ENCODE measurements around the gene ZNF853. TPM values are rescaled to one million over a fixed set of nuclear protein-coding genes. Genes with fewer than 3 reads are reported as not detected.
"Not testable (repeated sequence)": the region's sequence is repeated elsewhere in the genome, so short reads cannot be mapped to it uniquely, and the experiment has no call there.

The ZNF853 gene
- under 1 TPM; 0.22 to 0.48 TPM for total RNA-seq

DNA sequence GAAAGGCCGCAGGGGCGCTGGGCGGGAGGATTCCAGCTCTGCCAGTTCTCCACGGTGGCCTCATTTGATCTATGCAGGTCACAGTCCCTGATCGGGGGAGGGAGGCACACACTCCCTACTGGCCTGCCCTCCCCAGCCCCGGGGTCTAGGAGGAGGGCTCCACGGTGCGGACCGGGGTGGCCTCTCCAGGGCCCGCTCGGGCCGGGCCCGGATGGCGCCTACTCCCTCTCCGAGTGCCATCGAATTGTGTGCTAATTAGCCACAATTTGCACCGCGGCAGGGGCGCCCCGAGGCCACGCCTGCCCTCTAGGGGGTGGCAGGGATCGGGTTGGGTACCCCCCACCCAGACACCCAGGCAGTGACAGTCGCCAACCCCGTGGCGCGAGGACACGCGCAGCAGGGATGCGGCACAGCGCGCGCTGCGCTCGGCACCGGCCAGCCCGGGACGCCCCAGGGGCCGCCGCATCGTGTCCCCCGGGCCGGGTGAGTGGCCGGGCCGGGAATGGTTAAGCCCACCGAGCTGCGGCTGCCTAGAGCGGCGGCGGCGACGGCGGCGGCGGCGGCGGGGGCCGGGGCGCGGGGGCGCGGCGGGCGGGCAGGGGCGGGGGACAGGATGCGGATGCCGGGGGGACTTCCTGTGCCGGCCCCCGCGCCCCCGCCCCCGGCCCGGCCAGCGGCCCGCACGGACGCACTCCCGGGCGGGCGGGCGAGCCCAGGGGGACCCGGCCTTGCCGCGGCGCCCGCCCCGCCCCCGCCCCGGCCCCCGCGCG is at the start of gene ZNF853:
Gene ZNF853, plus strand, starts transcription at position 658 of the 770 bp plus-strand sequence. CDS start 565 bp downstream, outside the sequence.
- ATAC-seq (replicated peaks) = peak; percentile 33
- H3K4me3 Mint-ChIP-seq = peak within 1 kb of the TSS; percentile 71
- H3K27me3 Mint-ChIP-seq = peaks cover 10% of the 10 kb centered on the region
- H3K9me3 Mint-ChIP-seq = no peaks in the 10 kb centered on the region
- H3K4me1 Mint-ChIP-seq = peaks cover 8% of the 10 kb centered on the region
- no peak within 1 kb of the TSS for H3K27ac Mint-ChIP-seq
- H3K36me3 Mint-ChIP-seq (ENCODE audit: low read depth) = no peaks in the 10 kb centered on the region

GRCh38 chr7:6565655-6566054 is 49.8 kb upstream of the ZNF853 start:
- H3K27me3 Mint-ChIP-seq = no peaks in the 10 kb centered on the region
- H3K27ac Mint-ChIP-seq = no peak overlapping the region
- no peak overlapping the region for H3K4me3 Mint-ChIP-seq
- ATAC-seq (replicated peaks) = no peak
- no peaks in the 10 kb centered on the region for H3K9me3 Mint-ChIP-seq
- no peaks in the 10 kb centered on the region for H3K4me1 Mint-ChIP-seq
- no peaks in the 10 kb centered on the region for H3K36me3 Mint-ChIP-seq (ENCODE audit: low read depth)

DNA sequence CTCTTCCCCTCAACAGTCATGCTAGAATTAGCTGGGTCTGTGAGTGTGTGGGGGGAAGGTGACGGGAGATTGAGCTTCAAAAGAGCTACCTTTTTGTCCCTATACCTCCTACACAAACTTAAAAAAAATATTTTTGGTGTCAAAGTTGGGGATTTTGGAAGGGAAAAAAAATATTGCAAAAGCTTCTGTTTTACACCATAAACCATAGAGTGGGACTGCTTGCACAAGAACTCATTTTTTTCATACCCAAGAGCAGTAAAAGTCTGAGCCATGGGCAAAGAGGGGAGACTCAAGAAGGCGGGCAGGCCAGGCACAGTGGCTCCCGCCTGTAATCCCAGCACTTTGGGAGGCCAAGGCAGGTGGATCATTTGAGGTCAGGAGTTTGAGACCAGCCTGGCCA is 47.5 kb upstream of the ZNF853 start:
- H3K9me3 Mint-ChIP-seq = no peaks in the 10 kb centered on the region
- H3K4me1 Mint-ChIP-seq = no peaks in the 10 kb centered on the region
- H3K27me3 Mint-ChIP-seq = peaks cover 4% of the 10 kb centered on the region
- H3K4me3 Mint-ChIP-seq = no peak overlapping the region
- H3K27ac Mint-ChIP-seq = no peak overlapping the region
- H3K36me3 Mint-ChIP-seq (ENCODE audit: low read depth) = no peaks in the 10 kb centered on the region
- no peak for ATAC-seq (replicated peaks)

DNA sequence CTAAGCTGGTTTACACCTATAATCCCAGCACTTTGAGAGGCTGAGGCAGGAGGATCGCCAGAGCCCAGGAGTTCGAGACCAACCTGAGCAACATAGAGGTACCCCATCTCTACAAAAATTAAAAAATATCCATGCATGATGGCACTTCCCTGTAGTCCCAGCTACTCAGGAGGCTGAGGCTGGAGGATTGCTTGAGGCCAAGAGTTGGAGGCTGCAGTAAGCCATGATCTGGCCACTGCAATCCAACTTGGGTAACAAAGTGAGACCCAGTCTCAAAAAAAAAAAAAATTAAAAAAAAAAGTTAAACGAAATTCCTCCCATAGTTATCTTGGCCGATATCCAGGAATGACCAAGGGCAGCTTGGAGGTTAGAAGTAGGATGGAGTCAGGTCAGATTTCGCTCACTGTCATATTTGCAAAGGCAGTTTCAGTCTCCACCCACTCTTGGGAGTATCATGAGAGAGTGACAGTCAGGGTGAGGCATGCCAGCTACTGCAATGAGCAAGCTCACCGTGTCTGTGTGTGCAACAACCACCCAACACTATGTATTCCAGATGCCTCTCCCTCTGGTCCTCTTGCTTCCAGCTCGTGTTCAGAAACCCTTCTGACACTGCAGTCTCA is 44.1 kb upstream of the ZNF853 start:
- peak; percentile 96 for ATAC-seq (replicated peaks)
- Mint-ChIP-seq H3K36me3 (ENCODE audit: low read depth) (no peaks in the 10 kb centered on the region), H3K9me3 (no peaks in the 10 kb centered on the region), H3K4me3 (no peak overlapping the region), H3K27ac (no peak overlapping the region), H3K27me3 (peaks cover 4% of the 10 kb centered on the region), H3K4me1 (no peaks in the 10 kb centered on the region)

GRCh38 chr7:6575281-6576023 is 40.0 kb upstream of the ZNF853 start:
- ATAC-seq (replicated peaks) = no peak
- H3K36me3 Mint-ChIP-seq (ENCODE audit: low read depth) = peaks cover 2% of the 10 kb centered on the region
- H3K9me3 Mint-ChIP-seq = no peaks in the 10 kb centered on the region
- no peak overlapping the region for H3K27ac Mint-ChIP-seq
- H3K27me3 Mint-ChIP-seq = peaks cover 4% of the 10 kb centered on the region
- no peaks in the 10 kb centered on the region for H3K4me1 Mint-ChIP-seq
- peak overlapping the region; percentile 83 for H3K4me3 Mint-ChIP-seq

GRCh38 chr7:6576024-6576866 is 39.2 kb upstream of the ZNF853 start:
- Mint-ChIP-seq H3K36me3 (ENCODE audit: low read depth) (peaks cover 10% of the 10 kb centered on the region), H3K4me3 (peak overlapping the region; percentile 83), H3K9me3 (no peaks in the 10 kb centered on the region), H3K27me3 (peaks cover 4% of the 10 kb centered on the region), H3K4me1 (no peaks in the 10 kb centered on the region), H3K27ac (no peak overlapping the region)
- no peak for ATAC-seq (replicated peaks)

GRCh38 chr7:6576867-6577368 is 38.5 kb upstream of the ZNF853 start:
- ATAC-seq (replicated peaks); H3K27ac Mint-ChIP-seq; H3K27me3 Mint-ChIP-seq; H3K9me3 Mint-ChIP-seq; H3K4me1 Mint-ChIP-seq: not testable (repeated sequence)
- H3K36me3 Mint-ChIP-seq (ENCODE audit: low read depth) = peaks cover 17% of the 10 kb centered on the region
- H3K4me3 Mint-ChIP-seq = peak overlapping the region; percentile 83

- no peaks in the 10 kb centered on the region for H3K4me1 Mint-ChIP-seq
- H3K4me3 Mint-ChIP-seq = peak within 1 kb of the TSS; percentile 83
- peaks cover 3% of the 10 kb centered on the region for H3K27me3 Mint-ChIP-seq
- peak; percentile 99 for ATAC-seq (replicated peaks)
- H3K36me3 Mint-ChIP-seq (ENCODE audit: low read depth) = peaks cover 23% of the 10 kb centered on the region
- peak within 1 kb of the TSS; percentile 91 for H3K27ac Mint-ChIP-seq
- H3K9me3 Mint-ChIP-seq = no peaks in the 10 kb centered on the region
Observed at GRCh38 chr7:6577369-6578113, 37.9 kb upstream of the ZNF853 start, which contains the start of gene ZDHHC4. TSS of gene ZDHHC4 (plus strand) at chr7:6577454. CDS start at chr7:6580562, 3,108 bp downstream.

- Mint-ChIP-seq H3K4me3 (peak overlapping the region; percentile 83), H3K27me3 (no peaks in the 10 kb centered on the region), H3K4me1 (no peaks in the 10 kb centered on the region), H3K27ac (peak overlapping the region; percentile 91), H3K9me3 (no peaks in the 10 kb centered on the region), H3K36me3 (ENCODE audit: low read depth) (peaks cover 32% of the 10 kb centered on the region)
- no peak for ATAC-seq (replicated peaks)
Observed at GRCh38 chr7:6578114-6579084, 37.0 kb upstream of the ZNF853 start.

DNA sequence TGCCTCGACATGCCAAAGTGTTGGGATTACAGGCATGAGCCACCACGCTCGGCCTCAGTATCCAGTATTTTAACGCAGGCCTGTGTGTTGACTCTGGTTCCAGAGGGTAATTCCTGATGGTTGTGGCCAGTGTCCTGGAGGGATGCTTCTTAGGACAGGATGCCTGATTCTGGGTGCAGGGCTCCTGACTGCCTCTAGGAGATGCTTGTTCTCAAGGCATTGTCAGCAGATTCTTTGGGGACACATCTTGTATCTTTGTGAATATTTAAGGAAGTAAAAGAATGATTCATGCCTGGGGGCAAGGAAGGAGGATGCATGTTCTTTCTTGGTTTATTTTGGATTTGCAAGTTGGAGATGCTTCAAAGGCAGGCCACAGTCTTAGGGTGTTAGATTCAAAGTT is 36.0 kb upstream of the ZNF853 start:
- H3K36me3 Mint-ChIP-seq (ENCODE audit: low read depth) = peaks cover 36% of the 10 kb centered on the region
- no peak overlapping the region for H3K27ac Mint-ChIP-seq
- H3K9me3 Mint-ChIP-seq = no peaks in the 10 kb centered on the region
- no peaks in the 10 kb centered on the region for H3K27me3 Mint-ChIP-seq
- peak overlapping the region; percentile 83 for H3K4me3 Mint-ChIP-seq
- H3K4me1 Mint-ChIP-seq = no peaks in the 10 kb centered on the region
- ATAC-seq (replicated peaks) = no peak

- H3K9me3 Mint-ChIP-seq; H3K27ac Mint-ChIP-seq; ATAC-seq (replicated peaks); H3K4me1 Mint-ChIP-seq; H3K27me3 Mint-ChIP-seq; H3K4me3 Mint-ChIP-seq: not testable (repeated sequence)
- H3K36me3 Mint-ChIP-seq (ENCODE audit: low read depth) = peaks cover 72% of the 10 kb centered on the region
Observed at GRCh38 chr7:6585746-6586432, 29.5 kb upstream of the ZNF853 start.

GRCh38 chr7:6588566-6588965 is 26.8 kb upstream of the ZNF853 start:
- Mint-ChIP-seq H3K27ac (no peak overlapping the region), H3K36me3 (ENCODE audit: low read depth) (peaks cover 71% of the 10 kb centered on the region)
- no peak for ATAC-seq (replicated peaks)

More at GRCh38 chr7:6588566-6588965, 26.8 kb upstream of the ZNF853 start:
- Mint-ChIP-seq H3K4me1 (no peaks in the 10 kb centered on the region), H3K4me3 (peak overlapping the region; percentile 62), H3K27me3 (no peaks in the 10 kb centered on the region), H3K9me3 (no peaks in the 10 kb centered on the region)
